Smooth muscle cell (in vitro differentiated cells): ENCODE data around the gene PPP2CA. TPM values are rescaled to one million over a fixed set of nuclear protein-coding genes. Genes with fewer than 3 reads are reported as not detected.
A peak's percentile ranks its signal among the peaks of the same experiment; 100 is the strongest.
"Not testable (repeated sequence)": the region's sequence is repeated elsewhere in the genome, so short reads cannot be mapped to it uniquely, and the experiment has no call there.

Source experiments
- DNase-seq: peaks from one replicate; lab custom pipeline; 2025; ENCODE audit not compliant: unreplicated experiment; lab: John Stamatoyannopoulos, UW
- H2AFZ ChIP-seq: fragments of 200-600 bp; sonication (generic); 2 replicates; pipeline ENCODE4 v1.6.0; 2016; ENCODE audit warnings: antibody characterized with exemption, low read depth, mild to moderate bottlenecking
- H3F3A ChIP-seq: fragments of 200-600 bp; sonication (generic); 2 replicates; pipeline ENCODE4 v1.6.0; 2017; ENCODE audit warnings: antibody characterized with exemption, low read depth
- H3K27ac ChIP-seq: fragments of 200-600 bp; sonication (generic); 2 replicates; pipeline ENCODE4 v1.5.1; 2016; ENCODE audit warnings: low read depth, mild to moderate bottlenecking
- H3K27me3 ChIP-seq: fragments of 200-600 bp; sonication (generic); 2 replicates; pipeline ENCODE4 v1.6.1; 2016; ENCODE audit warnings: low read depth, mild to moderate bottlenecking
- H3K36me3 ChIP-seq: fragments of 200-600 bp; sonication (generic); 2 replicates; pipeline ENCODE4 v1.5.1; 2016; ENCODE audit warnings: low read depth
- H3K4me1 ChIP-seq: fragments of 200-600 bp; sonication (generic); 2 replicates; pipeline ENCODE4 v1.5.1; 2016; ENCODE audit warnings: low read depth
- H3K4me2 ChIP-seq: fragments of 200-600 bp; sonication (generic); 2 replicates; pipeline ENCODE4 v1.6.0; 2016; ENCODE audit warnings: mild to moderate bottlenecking
- H3K4me3 ChIP-seq: fragments of 200-600 bp; sonication (generic); 2 replicates; pipeline ENCODE4 v1.5.1; 2016; ENCODE audit warnings: mild to moderate bottlenecking
- H3K79me2 ChIP-seq: fragments of 200-600 bp; sonication (generic); 2 replicates; pipeline ENCODE4 v1.6.0; 2016; ENCODE audit warnings: low read depth, mild to moderate bottlenecking
- H3K9ac ChIP-seq: fragments of 200-600 bp; sonication (generic); 2 replicates; pipeline ENCODE4 v1.6.0; 2016; ENCODE audit warnings: low read depth
- H3K9me3 ChIP-seq: fragments of 200-600 bp; sonication (generic); replicated peaks from 2 replicates; pipeline ENCODE4 v1.5.1; 2016; ENCODE audit warnings: low read depth
- H4K20me1 ChIP-seq: fragments of 200-600 bp; sonication (generic); 2 replicates; pipeline ENCODE4 v1.6.0; 2016; ENCODE audit warnings: low read depth
- WGBS: methylation state at CpG from one replicate; pipeline ENCODE4 v1.1.7; 2016; ENCODE audit warnings: low lambda C conversion rate; 5-methylcytosine and 5-hydroxymethylcytosine counted together
- polyA plus RNA-seq: library from polyadenylated mRNA; unstranded; fragments of >200 nt; fragmentation: Nextera tagmentation; extraction: Ambion mirVana; gene quantifications from 2 replicates; pipeline ENCODE4 v1.2.1, GENCODE V29; 2016
- total RNA-seq: library from RNA; depleted of rRNA; stranded (reverse); fragments of >200 nt; gene quantifications from 2 replicates; pipeline ENCODE4 v1.2.3, GENCODE V29; 2014
- TF ChIP-seq, protein P1 (sequence below): fragments of 200-600 bp; sonication (generic); IDR thresholded peaks from 2 replicates; pipeline ENCODE4 v1.5.1; 2017; ENCODE audit warnings: borderline replicate concordance, mild to moderate bottlenecking, antibody characterized with exemption; ENCODE audit not compliant: insufficient read depth, poor library complexity, severe bottlenecking

PPP2CA gene
- total and polyA plus RNA-seq, 2 experiments from 2014 or later: 82.4 to 243 TPM

DNA sequence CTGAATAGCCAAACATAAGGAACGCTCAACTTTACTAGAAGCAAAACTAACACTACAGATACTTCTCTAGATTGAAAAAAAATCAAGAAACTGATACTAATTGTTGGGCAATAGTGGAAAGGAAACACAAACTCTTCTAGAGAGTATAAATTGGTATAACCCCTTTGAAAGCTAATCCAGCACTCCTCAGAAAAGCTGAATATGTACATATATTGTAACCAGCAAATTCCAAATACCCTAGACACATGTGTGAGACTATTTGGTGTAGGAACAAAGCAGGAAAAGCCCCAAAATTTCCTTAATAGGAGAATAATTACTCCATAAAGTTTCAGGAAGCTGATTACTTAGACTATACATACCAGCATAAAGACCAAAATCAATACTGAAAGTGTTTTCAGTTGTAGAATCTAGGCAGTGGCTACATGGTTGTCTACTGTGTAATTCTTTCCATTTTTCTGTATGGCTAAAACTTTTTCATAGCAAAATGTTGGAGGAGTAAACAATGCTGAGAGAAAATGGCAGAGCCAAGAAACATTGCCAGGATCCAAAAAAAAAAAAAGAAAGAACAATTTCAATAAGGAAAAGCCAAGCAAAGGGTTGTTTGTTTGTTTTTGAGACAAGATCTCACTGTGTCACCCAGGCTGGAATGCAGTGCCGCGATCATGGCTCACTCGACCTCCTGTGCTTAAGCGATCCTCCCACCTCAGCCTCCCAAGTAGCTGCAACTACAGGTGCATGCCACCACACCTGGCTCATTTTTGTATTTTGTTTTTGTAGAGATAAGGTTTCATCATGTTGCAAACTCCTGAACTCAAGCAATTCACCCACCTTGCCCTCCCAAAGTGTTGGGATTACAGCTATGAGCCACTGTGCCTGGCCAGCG is 64.1 kb downstream of the PPP2CA start:
- peaks cover 58% of the 10 kb centered on the region for H3K36me3 ChIP-seq
- H3F3A ChIP-seq: no peaks in the 10 kb centered on the region
- H3K9ac ChIP-seq: no peak overlapping the region
- TF ChIP-seq, protein P1, sequence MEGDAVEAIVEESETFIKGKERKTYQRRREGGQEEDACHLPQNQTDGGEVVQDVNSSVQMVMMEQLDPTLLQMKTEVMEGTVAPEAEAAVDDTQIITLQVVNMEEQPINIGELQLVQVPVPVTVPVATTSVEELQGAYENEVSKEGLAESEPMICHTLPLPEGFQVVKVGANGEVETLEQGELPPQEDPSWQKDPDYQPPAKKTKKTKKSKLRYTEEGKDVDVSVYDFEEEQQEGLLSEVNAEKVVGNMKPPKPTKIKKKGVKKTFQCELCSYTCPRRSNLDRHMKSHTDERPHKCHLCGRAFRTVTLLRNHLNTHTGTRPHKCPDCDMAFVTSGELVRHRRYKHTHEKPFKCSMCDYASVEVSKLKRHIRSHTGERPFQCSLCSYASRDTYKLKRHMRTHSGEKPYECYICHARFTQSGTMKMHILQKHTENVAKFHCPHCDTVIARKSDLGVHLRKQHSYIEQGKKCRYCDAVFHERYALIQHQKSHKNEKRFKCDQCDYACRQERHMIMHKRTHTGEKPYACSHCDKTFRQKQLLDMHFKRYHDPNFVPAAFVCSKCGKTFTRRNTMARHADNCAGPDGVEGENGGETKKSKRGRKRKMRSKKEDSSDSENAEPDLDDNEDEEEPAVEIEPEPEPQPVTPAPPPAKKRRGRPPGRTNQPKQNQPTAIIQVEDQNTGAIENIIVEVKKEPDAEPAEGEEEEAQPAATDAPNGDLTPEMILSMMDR: no peak
- no peak overlapping the region for H3K27ac ChIP-seq
- H2AFZ ChIP-seq: no peak overlapping the region
- no peaks in the 10 kb centered on the region for H3K9me3 ChIP-seq
- DNase-seq: no peak
- H4K20me1 ChIP-seq: peaks cover 84% of the 10 kb centered on the region
- H3K4me3 ChIP-seq: no peak overlapping the region
- peaks cover 39% of the 10 kb centered on the region for H3K79me2 ChIP-seq
- no peaks in the 10 kb centered on the region for H3K27me3 ChIP-seq
- no peaks in the 10 kb centered on the region for H3K4me1 ChIP-seq
- 100% methylated on average over 6 of the region's 6 CpGs for WGBS
- H3K4me2 ChIP-seq: no peak overlapping the region

DNA sequence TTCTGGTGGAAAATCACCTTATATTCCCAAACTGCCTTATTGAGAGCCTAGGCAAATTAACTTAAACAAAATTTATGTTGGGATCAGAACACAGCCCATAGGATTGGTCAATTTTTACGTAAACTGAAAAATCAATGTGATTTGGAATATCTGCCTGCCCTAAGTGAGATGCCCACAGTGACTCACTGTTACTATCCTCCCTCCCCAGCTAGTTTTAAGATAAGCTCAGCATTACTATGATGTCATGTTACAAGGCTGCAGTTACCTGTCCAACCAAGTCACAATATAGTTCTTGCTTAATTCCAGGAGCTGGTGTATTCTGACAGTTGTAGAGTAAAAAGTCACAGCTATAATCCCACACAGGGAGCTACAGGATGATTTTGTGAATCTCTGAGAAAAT is 72.2 kb downstream of the PPP2CA start:
- H2AFZ ChIP-seq: no peak overlapping the region
- H3K36me3 ChIP-seq: peaks cover 27% of the 10 kb centered on the region
- TF ChIP-seq, protein P1: no peak
- H3K9me3 ChIP-seq: no peaks in the 10 kb centered on the region
- H3K27ac ChIP-seq: peak overlapping the region; percentile 11
- no peak overlapping the region for H3K4me2 ChIP-seq
- H3K4me1 ChIP-seq: no peaks in the 10 kb centered on the region
- peaks cover 9% of the 10 kb centered on the region for H3F3A ChIP-seq
- H3K79me2 ChIP-seq: peaks cover 16% of the 10 kb centered on the region
- H4K20me1 ChIP-seq: peaks cover 98% of the 10 kb centered on the region
- no peaks in the 10 kb centered on the region for H3K27me3 ChIP-seq
- H3K9ac ChIP-seq: no peak overlapping the region
- no peak for DNase-seq
- WGBS: 94% methylated on average over 1 of the region's 1 CpG
- H3K4me3 ChIP-seq: no peak overlapping the region

DNA sequence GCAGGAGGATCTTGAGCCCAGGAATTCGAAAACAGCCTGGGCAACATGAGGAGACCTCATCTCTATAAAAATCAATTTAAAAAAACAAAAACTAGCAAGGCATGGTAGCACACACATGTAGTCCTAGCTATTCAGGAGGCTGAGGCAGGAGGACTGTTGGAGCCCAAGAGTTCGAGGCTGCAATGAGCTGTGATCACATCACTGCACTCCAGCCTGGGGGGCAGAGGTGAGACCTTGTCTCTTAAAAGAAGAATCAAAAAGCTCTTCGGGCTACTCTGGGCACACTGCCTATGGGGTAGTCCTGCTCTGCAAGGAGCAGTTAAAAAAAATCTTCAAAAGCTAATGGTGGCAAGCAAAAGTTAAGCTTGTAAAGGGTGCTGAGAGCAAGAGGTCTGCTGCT is 72.6 kb downstream of the PPP2CA start:
- H3K4me1 ChIP-seq: no peaks in the 10 kb centered on the region
- H4K20me1 ChIP-seq: peaks cover 98% of the 10 kb centered on the region
- H3K4me3 ChIP-seq: no peak overlapping the region
- H3K27ac ChIP-seq: peak overlapping the region; percentile 11
- H3K36me3 ChIP-seq: peaks cover 23% of the 10 kb centered on the region
- H3K4me2 ChIP-seq: no peak overlapping the region
- H3K9me3 ChIP-seq: no peaks in the 10 kb centered on the region
- H3K9ac ChIP-seq: no peak overlapping the region
- no peak overlapping the region for H2AFZ ChIP-seq
- peaks cover 16% of the 10 kb centered on the region for H3K79me2 ChIP-seq
- DNase-seq: no peak
- no peaks in the 10 kb centered on the region for H3K27me3 ChIP-seq
- TF ChIP-seq, protein P1: no peak
- WGBS: 95% methylated on average over 3 of the region's 3 CpGs
- peaks cover 9% of the 10 kb centered on the region for H3F3A ChIP-seq

DNA sequence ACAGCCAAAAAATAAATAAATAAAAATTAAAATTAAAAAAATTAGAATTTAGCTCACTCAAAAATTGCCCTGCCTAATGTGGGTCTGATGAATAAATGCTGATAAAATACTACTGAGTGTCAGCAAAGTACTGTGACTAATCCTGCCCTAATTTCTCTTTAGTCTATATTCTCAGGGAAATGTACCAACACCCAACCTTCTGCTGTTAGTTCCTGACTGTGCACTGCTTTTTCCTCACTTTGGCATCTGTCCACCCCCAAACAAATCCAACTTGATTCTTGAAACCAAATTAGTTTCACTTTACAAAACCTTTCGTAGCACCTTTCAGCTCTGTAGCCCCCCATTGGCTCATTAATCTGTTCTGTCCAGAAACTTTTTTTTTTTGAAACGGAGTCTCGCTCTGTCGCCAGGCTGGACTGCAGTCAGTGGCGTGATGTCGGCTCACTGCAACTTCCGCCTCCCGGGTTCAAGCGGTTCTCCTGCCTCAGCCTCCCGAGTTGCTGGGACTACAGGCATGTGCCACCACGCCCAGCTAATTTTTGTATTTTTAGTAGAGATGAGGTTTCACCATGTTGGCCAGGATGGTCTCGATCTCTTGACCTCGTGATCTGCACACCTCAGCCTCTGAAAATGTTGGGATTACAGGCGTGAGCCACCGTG is 73.6 kb downstream of the PPP2CA start:
- H2AFZ ChIP-seq, H3K4me3 ChIP-seq, H3K9ac ChIP-seq, H3K27me3 ChIP-seq, H3K9me3 ChIP-seq, H3K4me2 ChIP-seq, DNase-seq, H3K4me1 ChIP-seq, H3K27ac ChIP-seq, H3F3A ChIP-seq: not testable (repeated sequence)
- Histone ChIP-seq H4K20me1 (peaks cover 98% of the 10 kb centered on the region), H3K36me3 (peaks cover 15% of the 10 kb centered on the region), H3K79me2 (peaks cover 16% of the 10 kb centered on the region)
- WGBS: 96% methylated on average over 15 of the region's 15 CpGs
